Bronchus fibroblast of lung (primary cell): Measurements from ENCODE around the gene C19orf81. TPM values are rescaled to one million over a fixed set of nuclear protein-coding genes. Genes with fewer than 3 reads are reported as not detected.

Source experiments
- total RNA-seq: library from RNA; depleted of rRNA; stranded (reverse); fragments of >200 nt; gene quantifications from 2 replicates; pipeline ENCODE4 v1.2.3, GENCODE V29; 2015

C19orf81 gene
- not detected in 2 replicates for total RNA-seq

GRCh38 chr19:50649433-50650391 lies at the start of gene C19orf81:
C19orf81 (plus strand) TSS chr19:50649445; CDS start chr19:50649445, 0 bp downstream.

GRCh38 chr19:50639121-50640112 lies 9.8 kb upstream of the C19orf81 start, which contains the start of gene SYT3:
SYT3 (minus strand) TSS chr19:50639881; CDS start chr19:50637411, 2,470 bp downstream.

Other genes starting within 250 kb of the C19orf81 start
- gene SPIB, start 230.5 kb upstream of the C19orf81 start, total RNA-seq = not detected in 2 replicates
- gene MYBPC2, start 216.6 kb upstream of the C19orf81 start, total RNA-seq = not detected in 2 replicates
- 76.0 and 80.0 TPM in 2 replicates for gene EMC10, start 172.9 kb upstream of the C19orf81 start, total RNA-seq
- gene GARIN5A, start 172.6 kb upstream of the C19orf81 start, total RNA-seq = 0.84 and 1.3 TPM in 2 replicates
- gene JOSD2, start 138.3 kb upstream of the C19orf81 start, total RNA-seq = 40.2 and 41.6 TPM in 2 replicates
- gene ASPDH, start 135.5 kb upstream of the C19orf81 start, total RNA-seq = not detected in 2 replicates
- under 0.01 TPM in 1 of 2 replicates, not detected in the other for gene LRRC4B, start 81.0 kb upstream of the C19orf81 start, total RNA-seq
- gene SYT3, start 9.6 kb upstream of the C19orf81 start, total RNA-seq = 0.15 TPM in 1 of 2 replicates, not detected in the other
- 0.84 and 1.8 TPM in 2 replicates for gene SHANK1, start 70.4 kb downstream of the C19orf81 start, total RNA-seq
- gene CLEC11A, start 73.9 kb downstream of the C19orf81 start, total RNA-seq = 72.5 and 93.3 TPM in 2 replicates
- gene GPR32, start 121.0 kb downstream of the C19orf81 start, total RNA-seq = not detected in 2 replicates
- not detected in 2 replicates for gene ACP4, start 141.0 kb downstream of the C19orf81 start, total RNA-seq
- gene KLK1, start 174.3 kb downstream of the C19orf81 start, total RNA-seq = not detected in 2 replicates
- gene KLK15, start 184.1 kb downstream of the C19orf81 start, total RNA-seq = not detected in 2 replicates
- gene KLK3, start 205.5 kb downstream of the C19orf81 start, total RNA-seq = not detected in 2 replicates
- 0.89 TPM in 1 of 2 replicates, not detected in the other for gene KLK2, start 224.0 kb downstream of the C19orf81 start, total RNA-seq